OCI-LY3 (cell line): Measurements from ENCODE around the gene PACS2.

Experiments used
- EZH2phosphoT487 ChIP-seq: fragments of 200-600 bp; shearing (Covaris generic); IDR thresholded peaks from 2 replicates; pipeline ENCODE4 v1.6.1; 2018; ENCODE audit warnings: antibody characterized with exemption, mixed run types, low read depth
- TF ChIP-seq, protein P1 (sequence below): fragments of 200-600, 300-600 bp; sonication (generic); IDR thresholded peaks from 2 replicates; pipeline ENCODE4 v1.5.1; 2014; ENCODE audit warnings: antibody characterized with exemption, low read length, low read depth

DNA sequence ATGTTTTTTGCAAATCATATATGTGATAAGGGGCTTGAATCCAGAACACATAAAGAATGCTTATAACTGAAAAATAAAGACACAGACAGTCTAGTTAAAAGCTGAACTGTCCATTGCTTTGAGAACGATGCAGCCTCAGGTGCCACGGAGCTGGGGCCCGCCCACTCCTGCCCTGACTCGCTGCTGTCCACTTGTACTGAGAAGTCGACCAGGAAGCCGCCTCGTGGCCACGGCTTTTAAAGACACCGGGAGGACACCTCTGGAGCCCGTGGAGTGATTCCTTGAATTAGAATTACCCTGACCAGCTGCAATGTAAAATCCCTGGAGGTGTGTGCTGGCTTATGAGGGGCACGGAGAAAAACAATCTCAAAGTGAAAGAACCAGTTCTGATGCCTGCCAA, 59.8 kb downstream of the PACS2 start:
- TF ChIP-seq, protein P1, sequence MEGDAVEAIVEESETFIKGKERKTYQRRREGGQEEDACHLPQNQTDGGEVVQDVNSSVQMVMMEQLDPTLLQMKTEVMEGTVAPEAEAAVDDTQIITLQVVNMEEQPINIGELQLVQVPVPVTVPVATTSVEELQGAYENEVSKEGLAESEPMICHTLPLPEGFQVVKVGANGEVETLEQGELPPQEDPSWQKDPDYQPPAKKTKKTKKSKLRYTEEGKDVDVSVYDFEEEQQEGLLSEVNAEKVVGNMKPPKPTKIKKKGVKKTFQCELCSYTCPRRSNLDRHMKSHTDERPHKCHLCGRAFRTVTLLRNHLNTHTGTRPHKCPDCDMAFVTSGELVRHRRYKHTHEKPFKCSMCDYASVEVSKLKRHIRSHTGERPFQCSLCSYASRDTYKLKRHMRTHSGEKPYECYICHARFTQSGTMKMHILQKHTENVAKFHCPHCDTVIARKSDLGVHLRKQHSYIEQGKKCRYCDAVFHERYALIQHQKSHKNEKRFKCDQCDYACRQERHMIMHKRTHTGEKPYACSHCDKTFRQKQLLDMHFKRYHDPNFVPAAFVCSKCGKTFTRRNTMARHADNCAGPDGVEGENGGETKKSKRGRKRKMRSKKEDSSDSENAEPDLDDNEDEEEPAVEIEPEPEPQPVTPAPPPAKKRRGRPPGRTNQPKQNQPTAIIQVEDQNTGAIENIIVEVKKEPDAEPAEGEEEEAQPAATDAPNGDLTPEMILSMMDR, result no peak
- TF ChIP-seq EZH2phosphoT487, result no peak
